ENCODE data around the gene NFKBIE.

- TF ChIP-seq CTCF (IDR thresholded peaks at IDR 0.05) (no peak), POLR2A (IDR thresholded peaks at IDR 0.05) (no peak)
Measured at GRCh38 chr6:44230034-44230675, 35.2 kb downstream of the NFKBIE start.
